HCT116 (cell line): Measurements from ENCODE around the gene CLEC5A. TPM values are rescaled to one million over a fixed set of nuclear protein-coding genes. Genes with fewer than 3 reads are reported as not detected.

Source experiments
- ATAC-seq: fragments of 200-7000 bp; cut with Tn5 transposase; 2 replicates; pipeline ENCODE4 v1.9.1; 2020; ENCODE audit warnings: mild to moderate bottlenecking, moderate library complexity
- BruUV-seq: library from RNA; stranded (reverse); fragments of 400-500 nt; replicated peaks from 2 replicates; lab custom pipeline; 2021; lab: Mats Ljungman, UMichigan
- CTCF ChIA-PET: fragments of 300-600 bp; sonication (Branson Sonifier 250); formaldehyde crosslinking; loops from one replicate; lab custom pipeline; 2021; ENCODE audit warnings: antibody characterized with exemption; lab: Charles Lee
- POLR2A ChIA-PET: fragments of 300-600, 350-600 bp; sonication (Branson Sonifier 250); formaldehyde crosslinking; loops from one replicate; lab custom pipeline; 2021; ENCODE audit warnings: antibody characterized with exemption; lab: Charles Lee
- RAD21 ChIA-PET, 2 experiments: fragments of 300-600 bp; sonication (Branson Sonifier 250); formaldehyde crosslinking; loops; one replicate each; lab custom pipeline; 2023; ENCODE audit warnings: low total read pairs in 2 of 2; ENCODE audit not compliant: uncharacterized antibody in 2 of 2, unreplicated experiment in 2 of 2, low non-redundant PET in 1 of 2; lab: Charles Lee
- DNase-seq: peaks from one replicate; pipeline ENCODE4 v3.0.0-alpha.2; 2010; ENCODE audit warnings: low read depth, low spot score
- H2AFZ ChIP-seq: fragments of 200-600 bp; shearing (Covaris generic), sonication (generic); 2 replicates; pipeline ENCODE4 v1.6.1; 2017; ENCODE audit warnings: low read depth, mixed run types, mixed read lengths, antibody characterized with exemption, low read length; ENCODE audit not compliant: poor library complexity, severe bottlenecking
- H3K27ac ChIP-seq: 2 replicates; pipeline ENCODE4 v1.5.1; 2012; ENCODE audit warnings: low read depth, low read length
- H3K27me3 ChIP-seq: fragments of 200-600 bp; sonication (generic); 2 replicates; pipeline ENCODE4 v1.6.1; 2016; ENCODE audit warnings: mixed run types, low read length, mixed read lengths; ENCODE audit not compliant: insufficient read depth
- H3K36me3 ChIP-seq, 2 experiments: fragments of 200-500 bp in 1 of 2; fragments of 200-600 bp in 1 of 2; sonication (Bioruptor generic) in 1 of 2; sonication (generic) in 1 of 2; 2 replicates each; pipeline versions ENCODE4 v1.5.1 to v1.6.1; 2014 to 2016; ENCODE audit warnings: low read length in 2 of 2, inconsistent platforms in 1 of 2, mixed read lengths in 1 of 2, mixed run types in 1 of 2; ENCODE audit not compliant: insufficient read depth in 2 of 2, control insufficient read depth in 1 of 2
- H3K4me1 ChIP-seq, 2 experiments: fragments of 200-600 bp in 1 of 2; sonication (generic) in 1 of 2; 2 replicates each; pipeline versions ENCODE4 v1.5.1 to v1.6.1; 2012 to 2017; ENCODE audit warnings: low read length in 2 of 2, inconsistent platforms in 1 of 2, mild to moderate bottlenecking in 1 of 2, mixed read lengths in 1 of 2, mixed run types in 1 of 2, moderate library complexity in 1 of 2; ENCODE audit not compliant: insufficient read depth in 2 of 2, control insufficient read depth in 1 of 2
- H3K4me2 ChIP-seq: fragments of 200-600 bp; sonication (generic); 2 replicates; pipeline ENCODE4 v1.6.1; 2017; ENCODE audit warnings: mixed run types, low read length, mixed read lengths
- H3K4me3 ChIP-seq, 2 experiments: fragments of 200-600 bp in 1 of 2; sonication (generic) in 1 of 2; replicated peaks in 1 of 2; 2 replicates each; pipeline ENCODE4 v1.5.1; 2011 to 2016; ENCODE audit warnings: low read length in 2 of 2, control low read depth in 1 of 2, low read depth in 1 of 2, mild to moderate bottlenecking in 1 of 2, mixed read lengths in 1 of 2, mixed run types in 1 of 2
- H3K79me2 ChIP-seq: fragments of 200-600 bp; sonication (generic); 2 replicates; pipeline ENCODE4 v1.6.1; 2017; ENCODE audit warnings: mild to moderate bottlenecking, mixed run types, low read length, moderate library complexity, mixed read lengths; ENCODE audit not compliant: insufficient read depth
- H3K9ac ChIP-seq: fragments of 200-600 bp; sonication (generic); 2 replicates; pipeline ENCODE4 v1.6.1; 2016; ENCODE audit warnings: low read length, mixed read lengths
- H3K9me2 ChIP-seq: fragments of 200-600 bp; sonication (generic), shearing (Covaris generic); 2 replicates; pipeline ENCODE4 v1.6.1; 2017; ENCODE audit warnings: mixed run types, mild to moderate bottlenecking, moderate library complexity; ENCODE audit not compliant: insufficient read depth
- H3K9me3 ChIP-seq, 2 experiments: fragments of 200-500 bp in 1 of 2; fragments of 200-600 bp in 1 of 2; sonication (Bioruptor generic) in 1 of 2; sonication (generic) in 1 of 2; 2 replicates each; pipeline ENCODE4 v1.6.1; 2014 to 2017; ENCODE audit warnings: low read length in 2 of 2, mixed read lengths in 2 of 2, inconsistent platforms in 1 of 2, low read depth in 1 of 2, mild to moderate bottlenecking in 1 of 2, mixed run types in 1 of 2, moderate library complexity in 1 of 2; ENCODE audit not compliant: control insufficient read depth in 1 of 2, insufficient read depth in 1 of 2
- H4K20me1 ChIP-seq: fragments of 200-600 bp; sonication (generic), shearing (Covaris generic); 2 replicates; pipeline ENCODE4 v1.6.1; 2017; ENCODE audit warnings: mixed run types, mild to moderate bottlenecking, moderate library complexity; ENCODE audit not compliant: insufficient read depth
- CTCF ChIP-seq, 3 experiments: fragments of 200-600 bp in 1 of 3; sonication (generic) in 1 of 3; IDR thresholded peaks in 2 of 3; conservative IDR thresholded peaks in 1 of 3; 2 replicates each; pipeline ENCODE4 v1.5.1; 2012 to 2017; ENCODE audit warnings: low read depth in 2 of 3, low read length in 2 of 3, antibody characterized with exemption in 1 of 3, borderline replicate concordance in 1 of 3, control low read depth in 1 of 3, mild to moderate bottlenecking in 1 of 3, mixed read lengths in 1 of 3, mixed run types in 1 of 3, moderate library complexity in 1 of 3; ENCODE audit not compliant: insufficient read depth in 1 of 3
- EGR1 ChIP-seq: IDR thresholded peaks from 2 replicates; pipeline ENCODE4 v1.6.1; 2012; ENCODE audit warnings: low read depth
- ELF1 ChIP-seq: IDR thresholded peaks from 2 replicates; pipeline ENCODE4 v1.6.1; 2012; ENCODE audit warnings: low read depth, borderline replicate concordance
- JUND ChIP-seq: IDR thresholded peaks from 2 replicates; pipeline ENCODE4 v1.6.1; 2012
- POLR2A ChIP-seq: IDR thresholded peaks from 2 replicates; pipeline ENCODE4 v1.7.0; 2011; ENCODE audit warnings: borderline replicate concordance; ENCODE audit not compliant: insufficient read depth, insufficient read length; ENCODE audit errors: extremely low read depth
- POLR2AphosphoS5 ChIP-seq: IDR thresholded peaks from 2 replicates; pipeline ENCODE4 v1.6.1; 2011; ENCODE audit warnings: mild to moderate bottlenecking, low read depth, low read length, moderate library complexity
- SP1 ChIP-seq: IDR thresholded peaks from 2 replicates; pipeline ENCODE4 v1.6.1; 2012; ENCODE audit warnings: low read depth
- SRF ChIP-seq: IDR thresholded peaks from 2 replicates; pipeline ENCODE4 v1.6.1; 2012; ENCODE audit warnings: low read depth
- TCF7L2 ChIP-seq: IDR thresholded peaks from 2 replicates; pipeline ENCODE4 v1.7.0; 2011; ENCODE audit warnings: borderline replicate concordance, inconsistent platforms; ENCODE audit not compliant: insufficient read depth, insufficient read length; ENCODE audit errors: extremely low read depth
- YY1 ChIP-seq: IDR thresholded peaks from 2 replicates; pipeline ENCODE4 v1.6.1; 2011; ENCODE audit warnings: low read length, low read depth, moderate library complexity, mild to moderate bottlenecking; ENCODE audit not compliant: insufficient replicate concordance; ENCODE audit errors: extremely low read depth
- ZFX ChIP-seq: fragments of 450-650 bp; IDR thresholded peaks from 2 replicates; pipeline ENCODE4 v1.6.1; 2017
- ZNF274 ChIP-seq: fragments of 200-500 bp; sonication (Bioruptor generic); IDR thresholded peaks from 2 replicates; pipeline ENCODE4 v1.6.1; 2014; ENCODE audit warnings: mild to moderate bottlenecking, low read depth, low read length, inconsistent platforms
- intact Hi-C: fragments of 100-400 bp; cut with micrococcal nuclease; formaldehyde crosslinking; loops from 2 replicates; pipeline ENCODE4 v1.10.0; 2022
- total RNA-seq: library from RNA; stranded (reverse); gene quantifications from one replicate; pipeline ENCODE4 v1.2.1, GENCODE V29; 2021; ENCODE audit not compliant: unreplicated experiment
- TF ChIP-seq, protein P1 (sequence below): IDR thresholded peaks from 2 replicates; pipeline ENCODE4 v1.6.1; 2012; ENCODE audit warnings: low read depth

The CLEC5A gene
- total RNA-seq, 1 experiment from 2014 or later: 0.32 TPM

GRCh38 chr7:141943846-141944245 is 2.9 kb downstream of the CLEC5A start:
- DNase-seq: no peak
- CTCF ChIA-PET: no interaction called here
- H3K27me3 ChIP-seq: no peaks in the 10 kb centered on the region
- TF ChIP-seq TCF7L2 (no peak), ZFX (no peak), ZNF274 (no peak), SP1 (no peak), EGR1 (no peak), SRF (no peak), POLR2AphosphoS5 (no peak), JUND (no peak), ELF1 (no peak), YY1 (no peak), POLR2A (no peak), CTCF (IDR thresholded peaks at IDR 0.05 in 2 of 3, conservative IDR thresholded peaks at IDR 0.05 in 1 of 3; ENCODE audit: borderline replicate concordance in 1 of 3, insufficient read depth in 1 of 3, low read depth in 2 of 3, low read length in 2 of 3) (no peak)
- TF ChIP-seq, protein P1, sequence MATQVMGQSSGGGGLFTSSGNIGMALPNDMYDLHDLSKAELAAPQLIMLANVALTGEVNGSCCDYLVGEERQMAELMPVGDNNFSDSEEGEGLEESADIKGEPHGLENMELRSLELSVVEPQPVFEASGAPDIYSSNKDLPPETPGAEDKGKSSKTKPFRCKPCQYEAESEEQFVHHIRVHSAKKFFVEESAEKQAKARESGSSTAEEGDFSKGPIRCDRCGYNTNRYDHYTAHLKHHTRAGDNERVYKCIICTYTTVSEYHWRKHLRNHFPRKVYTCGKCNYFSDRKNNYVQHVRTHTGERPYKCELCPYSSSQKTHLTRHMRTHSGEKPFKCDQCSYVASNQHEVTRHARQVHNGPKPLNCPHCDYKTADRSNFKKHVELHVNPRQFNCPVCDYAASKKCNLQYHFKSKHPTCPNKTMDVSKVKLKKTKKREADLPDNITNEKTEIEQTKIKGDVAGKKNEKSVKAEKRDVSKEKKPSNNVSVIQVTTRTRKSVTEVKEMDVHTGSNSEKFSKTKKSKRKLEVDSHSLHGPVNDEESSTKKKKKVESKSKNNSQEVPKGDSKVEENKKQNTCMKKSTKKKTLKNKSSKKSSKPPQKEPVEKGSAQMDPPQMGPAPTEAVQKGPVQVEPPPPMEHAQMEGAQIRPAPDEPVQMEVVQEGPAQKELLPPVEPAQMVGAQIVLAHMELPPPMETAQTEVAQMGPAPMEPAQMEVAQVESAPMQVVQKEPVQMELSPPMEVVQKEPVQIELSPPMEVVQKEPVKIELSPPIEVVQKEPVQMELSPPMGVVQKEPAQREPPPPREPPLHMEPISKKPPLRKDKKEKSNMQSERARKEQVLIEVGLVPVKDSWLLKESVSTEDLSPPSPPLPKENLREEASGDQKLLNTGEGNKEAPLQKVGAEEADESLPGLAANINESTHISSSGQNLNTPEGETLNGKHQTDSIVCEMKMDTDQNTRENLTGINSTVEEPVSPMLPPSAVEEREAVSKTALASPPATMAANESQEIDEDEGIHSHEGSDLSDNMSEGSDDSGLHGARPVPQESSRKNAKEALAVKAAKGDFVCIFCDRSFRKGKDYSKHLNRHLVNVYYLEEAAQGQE: no peak
- TF ChIP-seq, all 23 proteins: peak for 0
- no peaks in the 10 kb centered on the region for H3K4me1 ChIP-seq
- H3K4me3 ChIP-seq: no peak overlapping the region
- H3K9ac ChIP-seq: no peak overlapping the region
- H3K79me2 ChIP-seq: no peaks in the 10 kb centered on the region
- POLR2A ChIA-PET: no interaction called here
- RAD21 ChIA-PET: no interaction called here
- no peak overlapping the region for H2AFZ ChIP-seq
- H3K27ac ChIP-seq: no peak overlapping the region
- ATAC-seq: no peak
- intact Hi-C loops: no loop called here
- H3K36me3 ChIP-seq: no peaks in the 10 kb centered on the region
- peaks cover 0 to 3% of the 10 kb centered on the region in 2 experiments; a peak in 1 of 4 replicates for H3K9me3 ChIP-seq
- H4K20me1 ChIP-seq: no peaks in the 10 kb centered on the region
- BruUV-seq: no TSS peak
- H3K9me2 ChIP-seq: no peaks in the 10 kb centered on the region
- no peak overlapping the region for H3K4me2 ChIP-seq
